ENCODE results near the gene CHAMP1. TPM values are rescaled to one million over a fixed set of nuclear protein-coding genes. Genes with fewer than 3 reads are reported as not detected.

The CHAMP1 gene
- total and polyA plus RNA-seq, 2 of the 13 experiments (the other 11 are each of a cell fraction or from before 2014, with no cell fraction given) = 8.4 to 9.7 TPM

- TF ChIP-seq IRF2 (CRISPR knock-in tag; IDR thresholded peaks at IDR 0.05) (no peak), HDAC2 (CRISPR knock-in tag; IDR thresholded peaks at IDR 0.05) (no peak), ZBTB33 (CRISPR knock-in tag; IDR thresholded peaks at IDR 0.05) (peak; percentile 38; the same call in 1 of the 2 replicates)
Observed at GRCh38 chr13:114313061-114313860, 1.0 kb upstream of the CHAMP1 start (continued).

DNA sequence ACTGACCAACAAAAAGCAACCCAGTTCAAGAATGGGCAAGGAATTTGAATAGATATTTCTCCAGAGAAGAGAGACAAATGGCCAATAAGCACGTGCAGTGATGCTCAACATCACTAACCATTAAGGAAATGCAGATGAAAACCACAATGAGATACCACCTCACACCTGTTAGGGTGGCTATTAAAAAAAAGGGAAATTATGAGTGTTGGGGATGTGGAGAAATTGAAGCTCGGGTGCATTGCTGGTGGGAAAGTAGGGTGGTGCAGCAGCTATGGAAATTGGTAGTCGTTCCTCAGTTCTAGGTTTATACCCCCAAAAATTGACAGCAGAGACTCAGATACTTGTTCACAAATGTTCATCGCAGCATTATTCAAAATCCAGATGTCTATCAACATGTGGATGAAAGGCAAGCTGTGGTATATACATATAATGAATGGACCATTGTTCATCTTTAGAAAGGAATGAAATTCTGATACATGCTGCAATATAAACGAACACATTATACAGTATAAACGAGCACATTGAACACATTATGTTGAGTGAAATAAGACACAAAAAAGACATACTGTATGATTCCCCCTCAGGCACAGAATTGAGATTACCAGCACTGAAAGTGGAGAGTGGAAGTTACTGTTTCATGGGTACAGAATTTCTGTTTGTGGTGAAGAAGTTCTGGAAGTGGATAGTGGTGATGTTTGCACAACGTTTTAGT is 927 bp downstream of the CHAMP1 start:
- ChIA-PET POLR2A (interaction anchor here (3.7 kb wide), 1 partner anchor 34 kb away, joined by 15 read pairs; the partner anchor contains the start of gene UPF3A), CTCF (ENCODE audit: low intra/inter-chr PET ratio, low total read pairs) (no interaction called here)
- Histone ChIP-seq H3K9ac (ENCODE audit: insufficient read depth, low read depth, low read length) (peak overlapping the region; percentile 87), H3K79me2 (ENCODE audit: insufficient read depth, low read length) (peaks cover 52% of the 10 kb centered on the region), H3K9me3 (ENCODE audit: low read length) (no peaks in the 10 kb centered on the region), H4K20me1 (ENCODE audit: insufficient read depth, low read length) (no peaks in the 10 kb centered on the region), H3K4me1 (ENCODE audit: insufficient read depth, low read length) (peaks cover 70% of the 10 kb centered on the region), H3K4me2 (ENCODE audit: low read depth, low read length) (peak overlapping the region; percentile 82), H3K27ac (ENCODE audit: extremely low read length, insufficient read depth, low read length) (peak overlapping the region; percentile 89), H3K36me3 (replicated peaks in 1 of 2; ENCODE audit: control insufficient read depth in 1 of 2, insufficient read depth in 2 of 2, low read length in 2 of 2) (peaks cover 2 to 5% of the 10 kb centered on the region in 2 experiments; a peak in 1 of 5 replicates), H3K27me3 (ENCODE audit: control insufficient read depth in 1 of 2, insufficient read depth in 2 of 2, low read length in 2 of 2) (no peaks in the 10 kb centered on the region; a peak in 1 of 5 replicates), H2AFZ (ENCODE audit: low read length) (no peak overlapping the region), H3K4me3 (replicated peaks in 1 of 3; ENCODE audit: insufficient read depth in 1 of 3, low read depth in 2 of 3, low read length in 3 of 3) (peak overlapping the region; percentile 68 to 83 (median 82))
- intact Hi-C loops (cut with micrococcal nuclease; ENCODE audit: unreplicated experiment) = loop anchor here (2.0 kb wide), 1 partner anchor 34 kb away; the partner anchor contains the start of gene UPF3A
- no peak for DNase-seq (ENCODE audit: low spot score)
- 4% methylated on average over 7 of the region's 7 CpGs for WGBS (ENCODE audit: low lambda C conversion rate)
- TF ChIP-seq HNRNPL (IDR thresholded peaks at IDR 0.05; ENCODE audit: low read depth, low read length) (no peak), CREB3 (CRISPR knock-in tag; IDR thresholded peaks at IDR 0.05) (no peak), ZNF775 (CRISPR knock-in tag; IDR thresholded peaks at IDR 0.05; ENCODE audit: borderline replicate concordance) (peak; percentile 39; the same call in 1 of the 2 replicates), FOXP4 (CRISPR knock-in tag; IDR thresholded peaks at IDR 0.05) (no peak), ZNF33A (CRISPR knock-in tag; IDR thresholded peaks at IDR 0.05; ENCODE audit: borderline replicate concordance) (0 out of 2 replicates have a peak, but pooled peaks have one; percentile 0), ZNF274 (CRISPR knock-in tag; IDR thresholded peaks at IDR 0.05) (no peak)
- no peak for FAIRE-seq
- in situ Hi-C loops (cut with HindIII; ENCODE audit: extremely low pct_ligation_motif_present, low pct_unique_long_range_greater_than_20kb) = no loop called here
- BruUV-seq (replicated peaks) = TSS peak; percentile 78
- no peak for ATAC-seq
